Renal cortical epithelial cell (primary cell): ENCODE results near the gene NR2E3. TPM values are rescaled to one million over a fixed set of nuclear protein-coding genes. Genes with fewer than 3 reads are reported as not detected.
"Not testable (repeated sequence)": the region's sequence is repeated elsewhere in the genome, so short reads cannot be mapped to it uniquely, and the experiment has no call there.

Experiments used
- DNase-seq: peaks from one replicate; pipeline ENCODE4 v3.0.0-alpha.2; 2011; ENCODE audit warnings: low read depth
- total RNA-seq: library from RNA; depleted of rRNA; stranded (reverse); fragments of >200 nt; gene quantifications from 2 replicates; pipeline ENCODE4 v1.2.3, GENCODE V29; 2014

Gene NR2E3
- total RNA-seq, 1 donor from 2014 or later: 0.45 TPM

- no peak for DNase-seq
Measured at GRCh38 chr15:71815301-71815700, 4.9 kb downstream of the NR2E3 start.

GRCh38 chr15:71817351-71817750 lies 7.0 kb downstream of the NR2E3 start:
- no peak for DNase-seq

GRCh38 chr15:71820127-71820526 lies 9.8 kb downstream of the NR2E3 start:
- DNase-seq: no peak

- DNase-seq: no peak
Measured at GRCh38 chr15:71821547-71822129, 11.3 kb downstream of the NR2E3 start.

GRCh38 chr15:71822890-71823630 lies 12.7 kb downstream of the NR2E3 start:
- no peak for DNase-seq

GRCh38 chr15:71823801-71824200 lies 13.4 kb downstream of the NR2E3 start:
- no peak for DNase-seq

- no peak for DNase-seq
Measured at GRCh38 chr15:71825021-71825730, 14.8 kb downstream of the NR2E3 start.

GRCh38 chr15:71826196-71826595 lies 15.8 kb downstream of the NR2E3 start:
- DNase-seq: no peak

- DNase-seq: no peak
Measured at GRCh38 chr15:71830981-71831380, 20.6 kb downstream of the NR2E3 start.

GRCh38 chr15:71841563-71841962 lies 31.2 kb downstream of the NR2E3 start:
- DNase-seq: no peak

- DNase-seq: no peak
Measured at GRCh38 chr15:71844916-71845315, 34.6 kb downstream of the NR2E3 start.

GRCh38 chr15:71853543-71853942 lies 43.2 kb downstream of the NR2E3 start:
- DNase-seq: no peak

GRCh38 chr15:71858232-71858631 lies 47.9 kb downstream of the NR2E3 start:
- DNase-seq: not testable (repeated sequence)
